T-cell (primary cell): ENCODE measurements around the gene ABTB2. TPM values are rescaled to one million over a fixed set of nuclear protein-coding genes. Genes with fewer than 3 reads are reported as not detected.

Experiments used
- ATAC-seq, 4 experiments: fragments of 200-7000 bp in 3 of 4; fragments of 150-1000 bp in 1 of 4; cut with Tn5 transposase; replicated peaks in 1 of 4; 1 replicate in 3 of 4; 2 replicates in 1 of 4; pipeline ENCODE4 v1.10.0; 2021; ENCODE audit warnings: moderate library complexity in 3 of 4, mild to moderate bottlenecking in 2 of 4, moderate number of reproducible peaks in 1 of 4
- CTCF ChIA-PET, 2 donors: fragments of 300-600 bp; sonication (Branson Sonifier 250); formaldehyde crosslinking; loops; one replicate each; lab custom pipeline; 2022; ENCODE audit warnings: antibody characterized with exemption in 2 of 2; lab: Charles Lee
- POLR2A ChIA-PET, 2 donors: fragments of 300-600 bp; sonication (Branson Sonifier 250); formaldehyde crosslinking; loops; one replicate each; lab custom pipeline; 2022; ENCODE audit warnings: antibody characterized with exemption in 2 of 2; lab: Charles Lee
- DNase-seq, 35 experiments: peaks; one replicate each; pipeline versions ENCODE4 v3.0.0 to v3.0.0-alpha.2; 2013 to 2023
- H3K27ac ChIP-seq: one replicate; pipeline ENCODE4 v1.5.1; 2013; ENCODE audit warnings: low read length
- H3K27me3 ChIP-seq, 2 experiments: replicated peaks in 1 of 2; 1 replicate in 1 of 2; 2 replicates in 1 of 2; pipeline versions ENCODE4 v1.6.1 to v1.7.0; 2013; ENCODE audit warnings: low read length in 1 of 2, mixed read lengths in 1 of 2; ENCODE audit not compliant: control insufficient read depth in 2 of 2, insufficient read depth in 2 of 2; ENCODE audit errors: extremely low read depth in 1 of 2
- H3K36me3 ChIP-seq, 2 donors: 1 replicate in 1 of 2; 2 replicates in 1 of 2; pipeline versions ENCODE4 v1.6.1 to v1.7.0; 2013; ENCODE audit warnings: low read length in 1 of 2; ENCODE audit not compliant: control insufficient read depth in 2 of 2, insufficient read depth in 1 of 2; ENCODE audit errors: extremely low read depth in 1 of 2
- H3K4me1 ChIP-seq, 2 experiments: 1 replicate in 1 of 2; 2 replicates in 1 of 2; pipeline versions ENCODE4 v1.6.1 to v1.7.0; 2013; ENCODE audit warnings: low read length in 2 of 2, mixed read lengths in 1 of 2; ENCODE audit not compliant: insufficient read depth in 2 of 2, control insufficient read depth in 1 of 2; ENCODE audit errors: extremely low read depth in 1 of 2
- H3K4me3 ChIP-seq, 2 donors: 1 replicate in 1 of 2; 2 replicates in 1 of 2; pipeline versions ENCODE4 v1.5.1 to v1.7.0; 2013; ENCODE audit warnings: mild to moderate bottlenecking in 2 of 2, low read length in 1 of 2, moderate library complexity in 1 of 2; ENCODE audit not compliant: control insufficient read depth in 1 of 2; ENCODE audit errors: extremely low read depth in 1 of 2
- H3K9me3 ChIP-seq: 2 replicates; pipeline ENCODE4 v1.7.0; 2013
- H3K27ac Mint-ChIP-seq, 2 donors: one replicate each; pipeline ENCODE4 v1.8.0; 2020 to 2021; ENCODE audit warnings: mild to moderate bottlenecking in 2 of 2, mixed read lengths in 2 of 2
- H3K27me3 Mint-ChIP-seq, 2 donors: one replicate each; pipeline ENCODE4 v1.8.0; 2021 to 2022; ENCODE audit warnings: mixed read lengths in 2 of 2
- H3K36me3 Mint-ChIP-seq: one replicate; pipeline ENCODE4 v1.8.0; 2021; ENCODE audit warnings: mixed read lengths
- H3K4me1 Mint-ChIP-seq, 3 donors: one replicate each; pipeline ENCODE4 v1.8.0; 2020 to 2022; ENCODE audit warnings: mixed read lengths in 3 of 3, mild to moderate bottlenecking in 1 of 3
- H3K4me3 Mint-ChIP-seq, 3 donors: one replicate each; pipeline ENCODE4 v1.8.0; 2020 to 2022; ENCODE audit warnings: mild to moderate bottlenecking in 3 of 3, mixed read lengths in 3 of 3, moderate library complexity in 3 of 3
- H3K9me3 Mint-ChIP-seq, 3 donors: one replicate each; pipeline ENCODE4 v1.8.0; 2020 to 2022; ENCODE audit warnings: mixed read lengths in 3 of 3
- WGBS: methylation state at CpG from one replicate; pipeline ENCODE4 v1.1.5; 2013; ENCODE audit warnings: missing lambda C conversion rate; ENCODE audit not compliant: insufficient coverage; 5-methylcytosine and 5-hydroxymethylcytosine counted together
- total RNA-seq, 35 experiments: library from RNA in 6 of 35; stranded (reverse) in 6 of 35; fragments of 120-200 nt in 1 of 35; gene quantifications; one replicate each; pipeline versions ENCODE4 v1.2.1 to v1.2.4 and lab custom pipeline; 2013 to 2026

Gene ABTB2
- total RNA-seq, 5 donors from 2014 or later (not counting 1 experiment from before 2014, with no cell fraction given), result 0.50 to 0.93 (median 0.82) TPM

GRCh38 chr11:34215806-34216453 lies 141.9 kb downstream of the ABTB2 start:
- Mint-ChIP-seq H3K4me3 (no peak overlapping the region), H3K27ac (no peak overlapping the region), H3K4me1 (peaks cover 0 to 6% (median 4%) of the 10 kb centered on the region in 3 donors), H3K36me3 (no peaks in the 10 kb centered on the region), H3K27me3 (peaks cover 0 to 3% of the 10 kb centered on the region in 2 donors), H3K9me3 (no peaks in the 10 kb centered on the region)
- Histone ChIP-seq H3K4me3 (no peak overlapping the region), H3K4me1 (no peaks in the 10 kb centered on the region), H3K36me3 (no peaks in the 10 kb centered on the region), H3K9me3 (no peaks in the 10 kb centered on the region), H3K27ac (no peak overlapping the region), H3K27me3 (peaks cover 0 to 3% of the 10 kb centered on the region in 2 experiments)
- DNase-seq, result no peak
- POLR2A ChIA-PET, result no interaction called here
- whole genome bisulfite sequencing, result no CpG with 5 or more reads among the region's 1 CpG
- ATAC-seq, result no peak
- CTCF ChIA-PET, result no interaction called here

DNA sequence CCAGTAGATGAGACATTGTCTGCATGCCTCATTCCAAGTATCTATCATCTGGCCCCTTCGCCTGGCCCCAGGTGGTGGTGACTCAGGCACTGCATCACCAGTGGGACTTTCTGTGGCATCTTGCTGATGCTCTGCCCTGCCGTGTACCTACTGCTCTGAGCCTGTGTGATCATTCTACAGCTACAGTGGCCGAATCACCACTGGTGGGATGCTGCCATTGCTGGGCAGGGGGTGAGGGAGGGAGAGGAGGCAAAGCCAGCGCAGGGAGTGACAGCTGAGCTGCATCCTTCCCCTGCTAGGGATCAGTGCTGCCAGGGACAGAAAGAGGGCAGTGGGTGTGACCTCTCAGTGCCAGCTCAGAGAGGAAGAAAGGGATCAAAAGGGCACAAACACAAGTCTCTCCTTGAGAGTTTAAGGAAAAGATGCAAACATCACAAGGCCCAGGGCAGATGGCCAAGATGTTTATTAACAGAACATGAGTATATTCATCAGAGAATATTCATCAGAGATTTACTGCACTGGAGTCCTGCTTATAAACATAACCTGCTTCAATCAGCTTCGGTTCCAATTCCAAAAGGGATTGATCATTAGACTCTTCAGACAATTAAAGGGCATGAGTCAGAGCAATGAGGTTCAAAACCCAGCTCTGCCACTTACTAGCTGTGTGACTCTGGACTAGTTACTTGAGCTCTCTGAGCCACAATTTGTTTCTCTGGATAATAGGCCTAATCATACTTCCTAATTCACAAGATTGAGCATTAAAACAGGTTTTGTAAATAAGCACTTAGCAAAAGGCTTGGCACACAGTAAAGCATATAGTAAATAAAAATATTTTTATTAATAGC lies 142.6 kb downstream of the ABTB2 start:
- Histone ChIP-seq H3K27me3 (peaks cover 0 to 3% of the 10 kb centered on the region in 2 experiments), H3K4me1 (no peaks in the 10 kb centered on the region), H3K4me3 (no peak overlapping the region), H3K9me3 (no peaks in the 10 kb centered on the region), H3K27ac (no peak overlapping the region), H3K36me3 (no peaks in the 10 kb centered on the region)
- no peaks in the 10 kb centered on the region for H3K9me3 Mint-ChIP-seq
- H3K27me3 Mint-ChIP-seq, result peaks cover 0 to 3% of the 10 kb centered on the region in 2 donors
- no peak overlapping the region for H3K4me3 Mint-ChIP-seq
- ATAC-seq (peak in 2 of 4 experiments; percentile 58 to 74), DNase-seq (no peak)
- H3K36me3 Mint-ChIP-seq, result no peaks in the 10 kb centered on the region
- no peak overlapping the region for H3K27ac Mint-ChIP-seq
- 55% methylated on average over 4 of the region's 5 CpGs for WGBS
- ChIA-PET POLR2A (no interaction called here), CTCF (no interaction called here)
- peaks cover 0 to 6% (median 4%) of the 10 kb centered on the region in 3 donors for H3K4me1 Mint-ChIP-seq

- H3K9me3 Mint-ChIP-seq, result no peaks in the 10 kb centered on the region
- Histone ChIP-seq H3K27ac (no peak overlapping the region), H3K4me3 (no peak overlapping the region), H3K4me1 (no peaks in the 10 kb centered on the region), H3K36me3 (no peaks in the 10 kb centered on the region), H3K9me3 (no peaks in the 10 kb centered on the region), H3K27me3 (peaks cover 0 to 6% of the 10 kb centered on the region in 2 experiments)
- no CpG with 5 or more reads among the region's 5 CpGs for WGBS
- no peak overlapping the region for H3K27ac Mint-ChIP-seq
- DNase-seq (no peak), ATAC-seq (no peak)
- H3K4me3 Mint-ChIP-seq, result no peak overlapping the region
- H3K27me3 Mint-ChIP-seq, result no peaks in the 10 kb centered on the region
- ChIA-PET POLR2A (no interaction called here), CTCF (no interaction called here)
- H3K36me3 Mint-ChIP-seq, result no peaks in the 10 kb centered on the region
- peaks cover 0 to 6% (median 4%) of the 10 kb centered on the region in 3 donors for H3K4me1 Mint-ChIP-seq
These were observed 144.4 kb downstream of the ABTB2 start for GRCh38 chr11:34213366-34213765.

DNA sequence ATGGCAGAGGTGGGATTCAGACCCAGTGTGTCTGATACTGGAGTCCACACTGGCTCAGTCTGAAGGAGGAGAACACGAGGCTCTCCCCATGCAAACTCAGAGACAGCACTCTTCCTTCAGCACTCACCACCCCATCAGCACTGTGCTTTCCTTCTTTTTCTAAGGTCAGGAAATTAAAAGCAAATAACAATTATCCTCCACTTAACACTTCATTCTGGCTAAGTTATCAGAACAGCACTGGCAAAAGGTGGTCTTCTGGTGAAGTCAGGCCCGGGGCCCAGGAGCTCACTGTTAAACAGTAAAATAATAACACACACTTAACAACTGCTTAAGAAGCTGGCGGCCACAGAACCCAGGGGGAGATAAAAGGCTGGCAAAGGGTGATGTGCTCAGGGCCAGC lies 145.2 kb downstream of the ABTB2 start:
- H3K36me3 ChIP-seq, result no peaks in the 10 kb centered on the region
- no peak overlapping the region for H3K27ac ChIP-seq
- no peak for DNase-seq
- peaks cover 0 to 6% (median 4%) of the 10 kb centered on the region in 3 donors for H3K4me1 Mint-ChIP-seq
- no peaks in the 10 kb centered on the region for H3K9me3 Mint-ChIP-seq
- peaks cover 0 to 6% of the 10 kb centered on the region in 2 experiments for H3K27me3 ChIP-seq
- ATAC-seq, result no peak
- no peaks in the 10 kb centered on the region for H3K27me3 Mint-ChIP-seq
- no peak overlapping the region for H3K4me3 Mint-ChIP-seq
- ChIA-PET CTCF (no interaction called here), POLR2A (no interaction called here)
- 80% methylated on average over 1 of the region's 3 CpGs for WGBS
- no peaks in the 10 kb centered on the region for H3K9me3 ChIP-seq
- no peak overlapping the region for H3K27ac Mint-ChIP-seq
- H3K36me3 Mint-ChIP-seq, result no peaks in the 10 kb centered on the region
- no peak overlapping the region for H3K4me3 ChIP-seq
- H3K4me1 ChIP-seq, result no peaks in the 10 kb centered on the region

GRCh38 chr11:34209809-34210208 lies 148.0 kb downstream of the ABTB2 start:
- DNase-seq, result no peak
- ChIA-PET CTCF (interaction anchor here in 1 of 2 donors (1.0 kb wide), 1 partner anchor 10 kb away, joined by 3 read pairs; no protein-coding TSS in a partner anchor), POLR2A (no interaction called here)
- no peaks in the 10 kb centered on the region for H3K36me3 ChIP-seq
- Mint-ChIP-seq H3K9me3 (no peaks in the 10 kb centered on the region), H3K4me3 (no peak overlapping the region), H3K36me3 (no peaks in the 10 kb centered on the region), H3K27ac (no peak overlapping the region), H3K27me3 (no peaks in the 10 kb centered on the region), H3K4me1 (peaks cover 2 to 6% (median 2%) of the 10 kb centered on the region in 3 donors)
- H3K27ac ChIP-seq, result no peak overlapping the region
- H3K4me1 ChIP-seq, result no peaks in the 10 kb centered on the region
- H3K4me3 ChIP-seq, result no peak overlapping the region
- peaks cover 0 to 6% of the 10 kb centered on the region in 2 experiments for H3K27me3 ChIP-seq
- no peaks in the 10 kb centered on the region for H3K9me3 ChIP-seq
- ATAC-seq, result no peak
- WGBS, result 87% methylated on average over 5 of the region's 5 CpGs

GRCh38 chr11:34208266-34209135 lies 149.3 kb downstream of the ABTB2 start:
- H3K27ac ChIP-seq, result no peak overlapping the region
- ATAC-seq (no peak), DNase-seq (no peak)
- peaks cover 5 to 14% (median 7%) of the 10 kb centered on the region in 3 donors for H3K4me1 Mint-ChIP-seq
- H3K9me3 Mint-ChIP-seq, result no peaks in the 10 kb centered on the region
- no peak overlapping the region for H3K4me3 ChIP-seq
- H3K4me3 Mint-ChIP-seq, result no peak overlapping the region
- WGBS, result 81% methylated on average over 6 of the region's 11 CpGs
- no peaks in the 10 kb centered on the region for H3K27me3 Mint-ChIP-seq
- no peaks in the 10 kb centered on the region for H3K9me3 ChIP-seq
- H3K27me3 ChIP-seq, result peaks cover 0 to 6% of the 10 kb centered on the region in 2 experiments
- POLR2A ChIA-PET, result no interaction called here
- H3K36me3 Mint-ChIP-seq, result no peaks in the 10 kb centered on the region
- no peaks in the 10 kb centered on the region for H3K36me3 ChIP-seq
- H3K27ac Mint-ChIP-seq, result no peak overlapping the region
- H3K4me1 ChIP-seq, result peaks cover 2 to 3% of the 10 kb centered on the region in 2 experiments
- CTCF ChIA-PET, result no interaction called here
